Muscle layer of colon (tissue), 2 donors: ENCODE data around the gene STAT2.

Experiments used
- H3K27ac ChIP-seq: one replicate; pipeline ENCODE4 v1.7.0; 2013; ENCODE audit warnings: low read depth, mild to moderate bottlenecking, low read length, moderate library complexity
- H3K27me3 ChIP-seq, 2 donors: one replicate each; pipeline ENCODE4 v1.7.0; 2013; ENCODE audit warnings: low read length in 2 of 2, mild to moderate bottlenecking in 2 of 2; ENCODE audit not compliant: insufficient read depth in 2 of 2, control insufficient read depth in 1 of 2
- H3K36me3 ChIP-seq: one replicate; pipeline ENCODE4 v1.7.0; 2013; ENCODE audit warnings: mild to moderate bottlenecking, low read length; ENCODE audit not compliant: insufficient read depth
- H3K4me1 ChIP-seq: one replicate; pipeline ENCODE4 v1.7.0; 2013; ENCODE audit warnings: mild to moderate bottlenecking, low read length; ENCODE audit not compliant: insufficient read depth
- H3K4me3 ChIP-seq, 2 donors: one replicate each; pipeline ENCODE4 v1.7.0; 2013; ENCODE audit warnings: low read length in 2 of 2, low read depth in 1 of 2, mild to moderate bottlenecking in 1 of 2, moderate library complexity in 1 of 2
- H3K9ac ChIP-seq: one replicate; pipeline ENCODE4 v1.7.0; 2013; ENCODE audit warnings: low read length
- H3K9me3 ChIP-seq: one replicate; pipeline ENCODE4 v1.7.0; 2013; ENCODE audit warnings: mild to moderate bottlenecking, low read length
- donor health status: abdominal sarcoma.
- donor health status: Adenocarcinoma of cecum.

Gene STAT2

DNA sequence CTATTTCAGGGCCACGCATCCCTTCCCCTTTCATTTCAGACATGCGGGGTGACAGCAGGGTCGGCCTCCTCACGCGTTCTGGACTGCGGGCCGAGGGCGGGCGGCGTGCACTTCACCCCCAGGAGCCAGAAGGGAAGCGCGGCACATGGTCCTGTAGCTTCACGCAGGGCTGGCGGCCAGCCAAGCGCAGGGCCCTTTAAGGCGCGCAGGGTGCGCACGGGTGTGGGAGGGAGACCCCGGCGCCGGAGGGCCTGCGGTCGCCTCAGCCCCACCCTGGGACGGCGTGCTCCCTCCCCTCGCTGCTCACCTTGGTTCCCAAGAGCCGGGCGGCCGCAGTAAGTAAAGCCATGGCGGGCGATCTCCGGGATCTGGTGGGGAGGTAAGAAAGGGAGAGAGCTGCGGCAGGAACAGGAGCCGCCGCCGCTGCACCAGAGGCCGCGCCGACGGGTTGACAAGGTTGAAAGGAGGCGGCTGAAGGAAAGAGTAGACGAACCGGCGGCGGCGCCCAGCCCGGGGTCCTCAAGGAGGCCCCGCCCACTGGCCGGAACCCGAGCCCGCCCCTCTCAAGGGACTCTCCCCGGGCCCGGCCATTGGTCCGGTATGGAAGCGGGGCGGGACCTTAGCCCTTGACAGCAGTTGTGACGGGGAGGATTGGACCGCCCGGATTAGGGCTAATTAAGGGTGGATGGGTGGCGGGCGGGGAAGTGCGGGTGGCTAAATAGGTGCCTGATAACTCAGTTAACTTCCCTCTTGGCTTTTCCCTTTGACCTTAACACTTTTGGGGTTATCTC lies 59.9 kb downstream of the STAT2 start, which contains the start of gene CS:
TSS of gene CS (minus strand) at position 478 of the 791 bp plus-strand sequence. CDS start at position 349, 129 bp downstream.
- Histone ChIP-seq H3K4me1 (peaks cover 52% of the 10 kb centered on the region), H3K4me3 (peak within 1 kb of the TSS; percentile 82 to 90), H3K9me3 (no peaks in the 10 kb centered on the region), H3K27me3 (no peaks in the 10 kb centered on the region), H3K27ac (peak within 1 kb of the TSS; percentile 96), H3K9ac (peak within 1 kb of the TSS; percentile 84), H3K36me3 (no peaks in the 10 kb centered on the region)

- H3K36me3 ChIP-seq, result no peaks in the 10 kb centered on the region
- peak overlapping the region; percentile 37 for H3K9ac ChIP-seq
- H3K27ac ChIP-seq, result peak overlapping the region; percentile 96
- H3K4me3 ChIP-seq, result peak overlapping the region; percentile 67 to 90
- peaks cover 52% of the 10 kb centered on the region for H3K4me1 ChIP-seq
- H3K9me3 ChIP-seq, result no peaks in the 10 kb centered on the region
- no peaks in the 10 kb centered on the region for H3K27me3 ChIP-seq
These were observed 60.5 kb downstream of the STAT2 start for GRCh38 chr12:56299308-56299852.

DNA sequence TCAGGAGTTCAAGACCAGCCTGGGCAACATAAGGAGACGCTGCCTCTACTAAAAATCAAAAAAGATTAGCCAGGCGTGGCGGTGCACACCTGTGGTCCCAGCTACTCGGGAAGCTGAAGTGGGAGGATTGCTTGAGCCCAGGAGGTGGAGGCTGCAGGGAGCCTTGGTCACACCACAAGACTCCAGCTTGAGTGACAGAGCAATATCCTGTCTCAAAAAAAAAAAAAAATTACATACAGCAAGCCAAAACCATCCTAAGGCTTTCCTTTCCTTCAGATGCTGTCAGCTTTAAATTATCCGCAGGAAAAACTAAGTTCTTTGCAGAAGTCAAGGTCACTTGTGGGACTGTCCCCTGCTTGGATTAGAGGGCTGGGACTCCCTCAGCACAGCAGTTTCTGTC lies 61.1 kb downstream of the STAT2 start:
- no peak overlapping the region for H3K27ac ChIP-seq
- H3K27me3 ChIP-seq, result no peaks in the 10 kb centered on the region
- H3K4me1 ChIP-seq, result peaks cover 52% of the 10 kb centered on the region
- H3K9me3 ChIP-seq, result no peaks in the 10 kb centered on the region
- H3K36me3 ChIP-seq, result no peaks in the 10 kb centered on the region
- peak overlapping the region in 1 of 2 donors; percentile 67 for H3K4me3 ChIP-seq
- peak overlapping the region; percentile 37 for H3K9ac ChIP-seq

- Histone ChIP-seq H3K36me3 (no peaks in the 10 kb centered on the region), H3K27me3 (no peaks in the 10 kb centered on the region), H3K9ac (no peak overlapping the region), H3K9me3 (no peaks in the 10 kb centered on the region), H3K27ac (no peak overlapping the region), H3K4me3 (peak overlapping the region in 1 of 2 donors; percentile 26), H3K4me1 (peaks cover 51% of the 10 kb centered on the region)
These were observed 62.5 kb downstream of the STAT2 start for GRCh38 chr12:56297400-56297799.

DNA sequence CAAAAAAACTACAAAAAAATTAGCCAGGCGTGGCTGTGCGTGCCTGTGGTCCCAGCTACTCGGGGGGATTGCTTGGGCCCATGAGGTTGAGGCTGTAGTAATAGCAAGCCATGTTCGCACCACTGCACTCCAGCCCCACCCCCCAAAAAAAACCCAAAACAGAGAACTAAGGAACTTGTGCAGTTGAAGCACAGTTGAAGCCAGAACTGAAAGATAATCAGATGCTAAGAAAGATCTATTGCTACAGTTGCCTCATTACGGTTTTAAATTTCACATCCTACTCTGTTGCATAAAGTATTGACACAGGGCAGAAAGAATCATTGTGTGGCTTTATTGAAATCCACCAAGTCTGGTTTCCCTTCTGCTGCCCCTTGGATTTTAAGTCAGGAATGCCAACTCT lies 63.6 kb downstream of the STAT2 start:
- no peak overlapping the region for H3K27ac ChIP-seq
- no peaks in the 10 kb centered on the region for H3K9me3 ChIP-seq
- no peak overlapping the region for H3K9ac ChIP-seq
- H3K27me3 ChIP-seq, result no peaks in the 10 kb centered on the region
- peaks cover 41% of the 10 kb centered on the region for H3K4me1 ChIP-seq
- no peak overlapping the region for H3K4me3 ChIP-seq
- peaks cover 4% of the 10 kb centered on the region for H3K36me3 ChIP-seq

DNA sequence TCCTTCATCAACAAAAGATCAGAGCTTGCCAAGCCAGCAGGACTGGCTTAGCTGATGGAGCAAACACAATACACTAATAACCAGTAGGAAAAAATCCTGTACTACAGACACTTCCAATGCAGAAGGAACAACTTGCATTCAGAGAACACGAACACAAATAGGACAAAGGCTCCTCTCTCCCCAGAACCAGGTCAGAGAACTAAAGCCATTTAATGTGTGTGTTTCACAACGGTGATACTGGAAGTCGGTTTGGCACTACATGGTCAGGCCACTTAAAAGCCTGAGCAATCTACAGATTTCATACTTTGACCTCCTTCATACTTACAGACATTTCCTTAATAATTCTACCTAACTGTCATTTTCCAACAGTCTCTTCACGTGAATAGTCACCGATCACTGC lies 66.1 kb downstream of the STAT2 start:
- no peak overlapping the region for H3K9ac ChIP-seq
- no peak overlapping the region for H3K4me3 ChIP-seq
- no peaks in the 10 kb centered on the region for H3K27me3 ChIP-seq
- no peak overlapping the region for H3K27ac ChIP-seq
- no peaks in the 10 kb centered on the region for H3K9me3 ChIP-seq
- H3K36me3 ChIP-seq, result peaks cover 6% of the 10 kb centered on the region
- H3K4me1 ChIP-seq, result peaks cover 28% of the 10 kb centered on the region
